Trophoblast cell (in vitro differentiated cells and primary cell): ENCODE measurements around the gene TMEM150A.

Experiments used
- DNase-seq, 2 donors: peaks; one replicate each; pipeline ENCODE4 v3.0.0-alpha.2; 2016
- H2AFZ ChIP-seq: 2 replicates; pipeline ENCODE4 v1.6.1; 2013; ENCODE audit warnings: low read length, moderate library complexity, mild to moderate bottlenecking; ENCODE audit not compliant: insufficient read depth, poor library complexity
- H2AK5ac ChIP-seq: 2 replicates; pipeline ENCODE4 v1.6.1; 2013; ENCODE audit warnings: mild to moderate bottlenecking, low read length
- H2BK120ac ChIP-seq: 2 replicates; pipeline ENCODE4 v1.6.1; 2013; ENCODE audit warnings: low read length, mild to moderate bottlenecking, moderate library complexity; ENCODE audit not compliant: insufficient read depth, poor library complexity
- H2BK12ac ChIP-seq: 2 replicates; pipeline ENCODE4 v1.6.1; 2013; ENCODE audit warnings: mild to moderate bottlenecking, low read length, moderate library complexity
- H2BK5ac ChIP-seq: 2 replicates; pipeline ENCODE4 v1.6.1; 2013; ENCODE audit warnings: low read length, low read depth, moderate library complexity, mild to moderate bottlenecking; ENCODE audit not compliant: poor library complexity
- H3K14ac ChIP-seq: 2 replicates; pipeline ENCODE4 v1.6.1; 2013; ENCODE audit warnings: mild to moderate bottlenecking, low read length
- H3K18ac ChIP-seq: 2 replicates; pipeline ENCODE4 v1.6.1; 2013; ENCODE audit warnings: mild to moderate bottlenecking, low read length
- H3K23ac ChIP-seq: 2 replicates; pipeline ENCODE4 v1.6.1; 2013; ENCODE audit warnings: low read length
- H3K27ac ChIP-seq: 2 replicates; pipeline ENCODE4 v1.5.1; 2013; ENCODE audit warnings: low read depth, mild to moderate bottlenecking, inconsistent platforms, low read length, moderate library complexity
- H3K27me3 ChIP-seq: 2 replicates; pipeline ENCODE4 v1.6.1; 2013; ENCODE audit warnings: inconsistent platforms, mild to moderate bottlenecking, low read length, moderate library complexity; ENCODE audit not compliant: insufficient read depth
- H3K36me3 ChIP-seq, 2 experiments: 1 replicate in 1 of 2; 2 replicates in 1 of 2; pipeline ENCODE4 v1.6.1; 2013; ENCODE audit warnings: low read length in 2 of 2, mild to moderate bottlenecking in 2 of 2, moderate library complexity in 1 of 2; ENCODE audit not compliant: insufficient read depth in 2 of 2, control insufficient read depth in 1 of 2
- H3K4ac ChIP-seq: 2 replicates; pipeline ENCODE4 v1.6.1; 2013; ENCODE audit warnings: low read depth, mild to moderate bottlenecking, low read length, moderate library complexity
- H3K4me1 ChIP-seq, 2 experiments: 1 replicate in 1 of 2; 2 replicates in 1 of 2; pipeline ENCODE4 v1.6.1; 2013; ENCODE audit warnings: low read length in 2 of 2, mild to moderate bottlenecking in 2 of 2, moderate library complexity in 1 of 2; ENCODE audit not compliant: insufficient read depth in 2 of 2, control insufficient read depth in 1 of 2
- H3K4me2 ChIP-seq: 2 replicates; pipeline ENCODE4 v1.6.1; 2013; ENCODE audit warnings: inconsistent platforms, mild to moderate bottlenecking, low read length, moderate library complexity
- H3K4me3 ChIP-seq: 2 replicates; pipeline ENCODE4 v1.5.1; 2013; ENCODE audit warnings: mild to moderate bottlenecking, low read depth, low read length, inconsistent platforms
- H3K79me1 ChIP-seq: one replicate; pipeline ENCODE4 v1.6.1; 2013; ENCODE audit warnings: low read length
- H3K79me2 ChIP-seq: 2 replicates; pipeline ENCODE4 v1.6.1; 2013; ENCODE audit warnings: low read length, mild to moderate bottlenecking; ENCODE audit not compliant: control insufficient read depth, insufficient read depth, poor library complexity
- H3K9ac ChIP-seq: 2 replicates; pipeline ENCODE4 v1.6.1; 2013; ENCODE audit warnings: mild to moderate bottlenecking, low read length
- H3K9me3 ChIP-seq: 2 replicates; pipeline ENCODE4 v1.6.1; 2013; ENCODE audit warnings: low read depth, mild to moderate bottlenecking, control low read depth, inconsistent platforms, low read length; ENCODE audit not compliant: insufficient read depth
- H4K12ac ChIP-seq: 2 replicates; pipeline ENCODE4 v1.6.1; 2013; ENCODE audit warnings: low read depth, mild to moderate bottlenecking, low read length, moderate library complexity
- H4K8ac ChIP-seq: 2 replicates; pipeline ENCODE4 v1.6.1; 2013; ENCODE audit warnings: low read depth, mild to moderate bottlenecking, low read length, moderate library complexity
- H4K91ac ChIP-seq: one replicate; pipeline ENCODE4 v1.6.1; 2013; ENCODE audit warnings: low read depth, mild to moderate bottlenecking, low read length, moderate library complexity
- WGBS: extraction: QIAGEN DNeasy Blood & Tissue Kit; methylation state at CpG from one replicate; pipeline ENCODE4 v1.1.7; 2013; ENCODE audit warnings: missing lambda C conversion rate; ENCODE audit not compliant: insufficient read length, insufficient coverage; ENCODE audit errors: extremely low coverage; 5-methylcytosine and 5-hydroxymethylcytosine counted together

The TMEM150A gene

DNA sequence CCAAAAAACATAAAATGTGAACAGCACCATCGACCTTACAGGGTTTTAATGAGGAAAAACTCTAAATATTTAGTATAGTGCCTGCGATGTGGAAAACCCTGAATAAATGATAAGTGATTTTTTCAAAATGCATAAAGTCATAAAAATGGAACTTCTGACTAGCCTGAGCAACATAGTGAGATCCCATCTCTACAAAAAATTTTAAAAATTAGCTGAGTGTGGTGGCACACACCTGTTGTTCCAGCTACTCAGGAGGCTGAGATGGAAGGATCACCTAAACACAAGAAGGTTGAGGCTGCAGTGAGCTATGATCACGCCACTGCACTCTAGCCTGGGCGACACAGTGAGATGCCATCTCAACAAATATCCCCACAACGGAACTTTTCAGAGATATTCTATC is 45.4 kb downstream of the TMEM150A start:
- no peak overlapping the region for H2BK120ac ChIP-seq
- no peak overlapping the region for H4K8ac ChIP-seq
- no peak overlapping the region for H2AK5ac ChIP-seq
- no peak overlapping the region for H3K4me3 ChIP-seq
- H2AFZ ChIP-seq, result no peak overlapping the region
- H3K9me3 ChIP-seq, result no peaks in the 10 kb centered on the region
- no peaks in the 10 kb centered on the region for H3K27me3 ChIP-seq
- no peak overlapping the region for H4K12ac ChIP-seq
- no peak overlapping the region for H3K4ac ChIP-seq
- no peak overlapping the region for H4K91ac ChIP-seq
- DNase-seq, result peak in 1 of 2 donors; percentile 51
- H3K79me2 ChIP-seq, result peaks cover 6% of the 10 kb centered on the region
- no peak overlapping the region for H3K27ac ChIP-seq
- no peak overlapping the region for H2BK12ac ChIP-seq
- H3K18ac ChIP-seq, result no peak overlapping the region
- H3K4me2 ChIP-seq, result no peak overlapping the region
- H3K14ac ChIP-seq, result no peak overlapping the region
- H3K4me1 ChIP-seq, result no peaks in the 10 kb centered on the region
- H2BK5ac ChIP-seq, result no peak overlapping the region
- H3K36me3 ChIP-seq, result peaks cover 24 to 38% of the 10 kb centered on the region in 2 experiments
- peaks cover 5% of the 10 kb centered on the region for H3K79me1 ChIP-seq
- H3K9ac ChIP-seq, result no peak overlapping the region
- WGBS, result no CpG with 5 or more reads among the region's 5 CpGs
- no peak overlapping the region for H3K23ac ChIP-seq

DNA sequence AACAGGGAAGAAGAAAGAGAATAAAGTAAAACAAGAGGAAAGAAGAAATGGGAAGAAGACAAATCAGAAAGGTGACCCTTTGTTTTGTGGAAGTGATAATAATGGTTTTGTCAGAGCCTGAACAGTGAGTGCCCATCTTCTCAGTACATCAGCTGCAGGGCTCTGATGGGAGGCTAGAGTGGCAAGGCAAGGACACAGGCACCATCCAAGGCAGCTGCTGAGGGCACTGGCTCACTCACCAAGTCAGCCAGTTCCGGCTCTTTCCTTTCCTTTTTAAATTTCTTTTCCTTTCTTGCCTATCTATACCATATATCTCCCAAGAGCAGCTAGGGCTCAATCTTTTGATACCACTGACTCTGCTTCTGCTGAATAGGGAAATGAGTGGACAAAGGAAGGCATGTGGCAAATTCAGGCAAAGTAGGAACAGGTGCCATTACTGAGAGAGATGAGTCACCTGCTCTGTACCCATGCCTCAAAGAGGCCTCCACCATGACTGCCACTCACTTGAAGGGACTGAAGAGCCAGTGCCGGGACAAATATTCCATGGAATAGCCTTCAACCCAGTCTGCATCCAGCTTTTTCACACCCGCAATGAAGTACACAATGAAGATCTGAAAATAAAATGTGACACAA is 47.4 kb downstream of the TMEM150A start:
- Histone ChIP-seq H4K91ac (no peak overlapping the region), H3K36me3 (peaks cover 34 to 57% of the 10 kb centered on the region in 2 experiments), H2AFZ (no peak overlapping the region), H3K4me1 (no peaks in the 10 kb centered on the region), H3K9me3 (no peaks in the 10 kb centered on the region), H2AK5ac (no peak overlapping the region), H3K14ac (no peak overlapping the region), H3K79me2 (no peaks in the 10 kb centered on the region), H3K27ac (no peak overlapping the region), H2BK120ac (no peak overlapping the region), H2BK12ac (no peak overlapping the region), H3K27me3 (no peaks in the 10 kb centered on the region), H3K4me3 (no peak overlapping the region), H3K9ac (no peak overlapping the region), H2BK5ac (no peak overlapping the region), H4K8ac (no peak overlapping the region), H4K12ac (no peak overlapping the region), H3K18ac (no peak overlapping the region), H3K79me1 (no peaks in the 10 kb centered on the region), H3K4me2 (no peak overlapping the region), H3K4ac (no peak overlapping the region), H3K23ac (no peak overlapping the region)
- no peak for DNase-seq
- no CpG with 5 or more reads among the region's 3 CpGs for WGBS

- H3K9ac ChIP-seq, result no peak overlapping the region
- no peak overlapping the region for H3K4me3 ChIP-seq
- H3K79me2 ChIP-seq, result no peaks in the 10 kb centered on the region
- H2BK5ac ChIP-seq, result no peak overlapping the region
- no peak overlapping the region for H2BK120ac ChIP-seq
- no peak overlapping the region for H3K4ac ChIP-seq
- no peak overlapping the region for H3K14ac ChIP-seq
- no peak overlapping the region for H3K27ac ChIP-seq
- H3K4me2 ChIP-seq, result no peak overlapping the region
- no peak overlapping the region for H3K18ac ChIP-seq
- no peaks in the 10 kb centered on the region for H3K9me3 ChIP-seq
- no peaks in the 10 kb centered on the region for H3K27me3 ChIP-seq
- H3K23ac ChIP-seq, result no peak overlapping the region
- no peak overlapping the region for H2BK12ac ChIP-seq
- H3K36me3 ChIP-seq, result peaks cover 29 to 59% of the 10 kb centered on the region in 2 experiments
- DNase-seq, result no peak
- H4K12ac ChIP-seq, result no peak overlapping the region
- H2AK5ac ChIP-seq, result no peak overlapping the region
- no peak overlapping the region for H4K91ac ChIP-seq
- no CpG with 5 or more reads among the region's 6 CpGs for WGBS
- no peak overlapping the region for H2AFZ ChIP-seq
- no peaks in the 10 kb centered on the region for H3K4me1 ChIP-seq
- no peaks in the 10 kb centered on the region for H3K79me1 ChIP-seq
- H4K8ac ChIP-seq, result no peak overlapping the region
Observed at GRCh38 chr2:85553184-85553583, 49.3 kb downstream of the TMEM150A start.

DNA sequence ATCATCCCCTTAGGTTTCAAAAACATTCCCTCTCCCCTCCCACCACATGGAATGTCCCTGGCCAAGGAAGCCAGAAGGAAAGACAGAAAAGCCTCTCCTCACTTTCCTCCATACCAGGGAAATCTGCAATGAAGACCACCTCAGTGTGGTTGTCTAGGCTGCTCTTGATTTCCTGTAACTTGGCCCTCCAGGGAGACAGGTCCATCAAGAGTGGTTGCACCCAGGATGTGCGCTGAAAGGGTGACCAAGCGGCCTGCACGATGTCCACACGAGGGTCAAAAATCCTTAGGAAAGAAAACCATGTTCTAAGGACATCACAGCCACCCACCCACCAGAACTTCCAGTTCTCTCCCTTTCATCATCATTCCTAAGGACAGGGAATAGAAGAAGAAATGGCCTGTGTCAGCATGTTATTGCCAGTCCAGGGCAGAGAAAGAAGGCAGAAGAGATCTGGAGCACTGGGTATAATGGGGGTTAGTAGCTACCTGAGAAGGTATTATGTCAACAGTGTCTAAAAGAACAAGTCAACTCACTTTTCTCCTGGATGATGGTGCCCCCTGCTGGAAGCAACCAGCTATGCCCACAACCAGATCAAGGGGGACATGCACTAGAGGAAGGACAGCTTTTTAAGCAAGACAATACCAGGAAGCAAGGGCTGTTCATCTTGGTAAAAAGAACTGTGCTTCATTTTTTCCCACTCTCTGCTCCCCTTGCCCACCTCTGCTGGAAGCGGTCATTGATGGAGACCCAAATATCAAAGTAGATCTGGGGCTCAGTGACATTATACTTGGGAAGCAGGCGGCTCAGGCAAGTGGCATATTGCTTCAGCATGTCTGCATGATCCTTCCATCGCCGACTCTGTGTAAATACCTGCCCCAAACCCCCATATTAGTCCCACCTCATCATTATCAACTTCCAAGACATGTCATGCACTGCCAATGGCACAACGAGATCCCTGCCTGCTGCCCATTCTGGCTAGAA is 50.5 kb downstream of the TMEM150A start:
- Histone ChIP-seq H3K18ac (no peak overlapping the region), H3K4me1 (no peaks in the 10 kb centered on the region), H3K79me2 (no peaks in the 10 kb centered on the region), H4K8ac (no peak overlapping the region), H3K27ac (no peak overlapping the region), H4K91ac (no peak overlapping the region), H3K4me2 (no peak overlapping the region), H3K4me3 (no peak overlapping the region), H3K9ac (no peak overlapping the region), H2AK5ac (no peak overlapping the region), H4K12ac (no peak overlapping the region), H3K27me3 (no peaks in the 10 kb centered on the region), H3K9me3 (no peaks in the 10 kb centered on the region), H3K36me3 (peaks cover 32 to 60% of the 10 kb centered on the region in 2 experiments), H3K14ac (no peak overlapping the region), H3K4ac (no peak overlapping the region), H2BK12ac (no peak overlapping the region), H2BK5ac (no peak overlapping the region), H3K79me1 (no peaks in the 10 kb centered on the region), H2AFZ (no peak overlapping the region), H2BK120ac (no peak overlapping the region), H3K23ac (no peak overlapping the region)
- WGBS, result no CpG with 5 or more reads among the region's 9 CpGs
- peak; percentile 80 to 93 for DNase-seq
